Gastroesophageal sphincter (tissue), 4 donors: Measurements from ENCODE around the gene EPOP. TPM values are rescaled to one million over a fixed set of nuclear protein-coding genes. Genes with fewer than 3 reads are reported as not detected.

ENCODE experiments used
- ATAC-seq: fragments of 150-250 bp; one replicate; pipeline ENCODE4 v1.9.1; 2016; ENCODE audit warnings: mild to moderate bottlenecking, moderate library complexity
- H3K27ac ChIP-seq, 4 donors: fragments of 200-600 bp; sonication (generic) in 3 of 4; 1 replicate in 3 of 4; 2 replicates in 1 of 4; pipeline ENCODE4 v1.5.1; 2016 to 2019
- H3K27me3 ChIP-seq: fragments of 200-600 bp; sonication (generic); one replicate; pipeline ENCODE4 v1.5.1; 2019
- H3K36me3 ChIP-seq, 2 donors: fragments of 200-600 bp; sonication (generic); one replicate each; pipeline ENCODE4 v1.5.1; 2019; ENCODE audit warnings: control low read depth in 1 of 2
- H3K4me1 ChIP-seq, 3 donors: fragments of 200-600 bp; sonication (generic); 1 replicate in 2 of 3; 2 replicates in 1 of 3; pipeline ENCODE4 v1.5.1; 2016 to 2019; ENCODE audit warnings: control low read depth in 2 of 3
- H3K4me3 ChIP-seq, 2 donors: fragments of 200-600 bp; sonication (generic); one replicate each; pipeline ENCODE4 v1.5.1; 2019; ENCODE audit warnings: mild to moderate bottlenecking in 1 of 2, moderate library complexity in 1 of 2
- H3K9me3 ChIP-seq, 3 donors: fragments of 200-600 bp; sonication (generic); one replicate each; pipeline ENCODE4 v1.5.1; 2017 to 2019; ENCODE audit warnings: control low read depth in 2 of 3
- EP300 ChIP-seq: sonication (generic); formaldehyde crosslinking; IDR thresholded peaks from one replicate; pipeline ENCODE4 v1.6.1; 2017; ENCODE audit warnings: antibody characterized with exemption, mild to moderate bottlenecking
- POLR2A ChIP-seq, 2 donors: fragments of 450-650 bp; IDR thresholded peaks; one replicate each; pipeline ENCODE4 v1.6.1; 2017; ENCODE audit warnings: antibody characterized with exemption in 2 of 2, mild to moderate bottlenecking in 2 of 2, moderate library complexity in 1 of 2
- POLR2AphosphoS5 ChIP-seq: sonication (generic); formaldehyde crosslinking; IDR thresholded peaks from one replicate; pipeline ENCODE4 v1.6.1; 2017; ENCODE audit warnings: antibody characterized with exemption
- WGBS, 2 donors: methylation state at CpG; one replicate each; pipeline ENCODE4 v1.1.5; 2018; ENCODE audit warnings: low coverage in 1 of 2; 5-methylcytosine and 5-hydroxymethylcytosine counted together
- total RNA-seq, 4 donors: library from RNA; depleted of rRNA; stranded (reverse); fragments of >200 nt; gene quantifications; one replicate each; pipeline ENCODE4 v1.1.0, GENCODE V29; 2016
- TF ChIP-seq, protein P1 (sequence below), 4 experiments: fragments of 200-600 bp in 2 of 4; fragments of 450-650 bp in 2 of 4; sonication (generic) in 1 of 4; IDR thresholded peaks; one replicate each; pipeline ENCODE4 v1.5.1; 2017 to 2019; ENCODE audit warnings: antibody characterized with exemption in 4 of 4, mild to moderate bottlenecking in 2 of 4, moderate library complexity in 2 of 4

Gene EPOP
- total RNA-seq, 4 donors from 2014 or later = 0.31 to 3.5 (median 1.5) TPM

DNA sequence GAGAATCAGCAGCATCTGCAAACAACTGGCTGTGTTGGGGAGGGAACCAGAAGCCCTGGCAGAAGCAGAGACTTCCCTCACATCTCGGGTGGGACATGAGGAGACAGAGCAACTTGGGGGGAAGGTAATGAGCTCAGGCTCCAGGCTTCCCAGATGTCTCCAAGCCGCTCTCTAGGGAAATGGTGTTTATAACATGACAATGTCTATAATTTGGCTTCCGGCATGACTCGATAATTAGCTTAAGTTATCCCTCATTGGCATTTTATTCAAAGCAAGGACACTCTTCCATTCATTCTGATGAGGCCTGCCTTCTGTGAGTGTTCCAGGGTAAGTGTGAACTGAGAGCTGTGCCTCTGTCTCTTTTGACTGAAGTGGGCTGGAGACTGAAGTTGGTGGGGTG lies 15.6 kb upstream of the EPOP start:
- Histone ChIP-seq H3K36me3 (no peaks in the 10 kb centered on the region), H3K9me3 (no peaks in the 10 kb centered on the region), H3K4me3 (no peak overlapping the region), H3K27ac (no peak overlapping the region), H3K4me1 (peaks cover 0 to 29% (median 14%) of the 10 kb centered on the region in 3 donors), H3K27me3 (no peaks in the 10 kb centered on the region)
- 79 to 93% methylated on average over 2 to 3 of the region's 4 CpGs for WGBS, 2 donors
- no peak for TF ChIP-seq POLR2AphosphoS5
- TF ChIP-seq, protein P1, sequence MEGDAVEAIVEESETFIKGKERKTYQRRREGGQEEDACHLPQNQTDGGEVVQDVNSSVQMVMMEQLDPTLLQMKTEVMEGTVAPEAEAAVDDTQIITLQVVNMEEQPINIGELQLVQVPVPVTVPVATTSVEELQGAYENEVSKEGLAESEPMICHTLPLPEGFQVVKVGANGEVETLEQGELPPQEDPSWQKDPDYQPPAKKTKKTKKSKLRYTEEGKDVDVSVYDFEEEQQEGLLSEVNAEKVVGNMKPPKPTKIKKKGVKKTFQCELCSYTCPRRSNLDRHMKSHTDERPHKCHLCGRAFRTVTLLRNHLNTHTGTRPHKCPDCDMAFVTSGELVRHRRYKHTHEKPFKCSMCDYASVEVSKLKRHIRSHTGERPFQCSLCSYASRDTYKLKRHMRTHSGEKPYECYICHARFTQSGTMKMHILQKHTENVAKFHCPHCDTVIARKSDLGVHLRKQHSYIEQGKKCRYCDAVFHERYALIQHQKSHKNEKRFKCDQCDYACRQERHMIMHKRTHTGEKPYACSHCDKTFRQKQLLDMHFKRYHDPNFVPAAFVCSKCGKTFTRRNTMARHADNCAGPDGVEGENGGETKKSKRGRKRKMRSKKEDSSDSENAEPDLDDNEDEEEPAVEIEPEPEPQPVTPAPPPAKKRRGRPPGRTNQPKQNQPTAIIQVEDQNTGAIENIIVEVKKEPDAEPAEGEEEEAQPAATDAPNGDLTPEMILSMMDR (IDR thresholded peaks at IDR 0.05) = no peak
- TF ChIP-seq EP300 = no peak
- TF ChIP-seq POLR2A (IDR thresholded peaks at IDR 0.05) = no peak
- ATAC-seq = no peak

DNA sequence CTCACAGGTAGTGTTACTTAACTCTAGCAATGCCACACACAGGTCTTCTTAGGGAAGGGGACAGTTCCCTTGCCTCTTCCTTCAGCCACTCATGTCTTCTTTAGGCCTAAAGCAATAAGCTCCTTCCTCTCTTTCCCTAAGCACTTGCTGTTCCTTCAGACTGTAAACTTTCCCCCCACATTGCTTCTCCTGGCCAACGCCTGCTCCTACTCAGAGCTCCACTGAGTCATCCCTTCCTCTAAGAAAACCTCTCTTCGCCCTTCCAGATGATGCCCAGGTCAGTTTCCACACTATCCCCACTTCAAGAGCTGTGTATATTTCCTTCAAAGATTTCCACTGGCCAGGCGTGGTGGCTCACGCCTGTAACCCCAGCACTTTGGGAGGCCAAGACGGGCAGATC lies 12.5 kb upstream of the EPOP start:
- ATAC-seq = no peak
- Histone ChIP-seq H3K27me3 (no peaks in the 10 kb centered on the region), H3K9me3 (no peaks in the 10 kb centered on the region), H3K4me1 (peaks cover 0 to 4% (median 0%) of the 10 kb centered on the region in 3 donors), H3K36me3 (no peaks in the 10 kb centered on the region), H3K27ac (no peak overlapping the region), H3K4me3 (no peak overlapping the region)
- 76 to 83% methylated on average over 1 to 4 of the region's 5 CpGs for WGBS, 2 donors
- TF ChIP-seq, protein P1 (IDR thresholded peaks at IDR 0.05) = no peak
- no peak for TF ChIP-seq POLR2AphosphoS5
- no peak for TF ChIP-seq EP300
- TF ChIP-seq POLR2A (IDR thresholded peaks at IDR 0.05) = no peak

DNA sequence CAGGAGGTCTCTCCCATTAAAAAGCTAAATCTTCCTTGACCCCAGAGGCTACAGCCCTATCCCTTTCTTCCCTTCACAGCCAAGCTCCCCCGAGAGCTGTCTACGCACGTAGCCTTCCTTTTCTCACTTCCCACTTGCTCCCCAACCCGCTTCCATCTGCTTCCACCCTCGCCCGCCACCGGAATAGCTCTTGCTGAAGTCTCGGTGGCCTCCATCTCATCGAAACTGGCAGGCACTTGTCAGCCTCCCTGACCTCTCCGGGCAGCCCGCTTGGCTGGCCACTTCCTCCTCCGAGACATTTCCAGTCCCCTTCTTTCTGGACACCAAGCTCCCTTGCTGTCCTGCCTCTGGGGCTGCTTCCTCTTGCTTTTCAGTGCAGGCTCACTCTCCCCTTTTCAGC lies 10.7 kb upstream of the EPOP start:
- 72 to 79% methylated on average over 12 of the region's 12 CpGs for WGBS, 2 donors
- Histone ChIP-seq H3K36me3 (no peaks in the 10 kb centered on the region), H3K9me3 (no peaks in the 10 kb centered on the region), H3K4me3 (no peak overlapping the region), H3K4me1 (no peaks in the 10 kb centered on the region), H3K27me3 (no peaks in the 10 kb centered on the region), H3K27ac (no peak overlapping the region)
- TF ChIP-seq EP300 (no peak), POLR2A (IDR thresholded peaks at IDR 0.05) (no peak), POLR2AphosphoS5 (no peak)
- TF ChIP-seq, protein P1 (IDR thresholded peaks at IDR 0.05) = no peak
- no peak for ATAC-seq

DNA sequence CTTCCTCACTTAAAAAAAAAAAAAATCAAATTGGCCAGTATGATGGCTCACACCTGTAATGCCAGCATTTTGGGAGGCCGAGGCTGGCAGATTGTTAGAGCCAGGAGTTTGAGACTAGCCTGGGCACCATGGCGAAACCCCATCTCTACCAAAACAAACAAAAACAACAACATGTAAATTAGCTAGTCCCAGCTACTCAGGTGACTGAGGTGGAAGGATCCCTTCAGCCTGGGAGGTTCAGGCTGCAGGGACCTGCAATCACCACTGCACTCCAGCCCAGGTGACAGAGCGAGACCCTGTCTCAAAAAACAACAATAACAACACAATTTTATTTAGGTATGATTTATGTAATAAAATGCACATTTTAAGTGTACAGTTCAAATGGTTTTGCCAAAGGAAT lies 6.3 kb upstream of the EPOP start:
- no peaks in the 10 kb centered on the region for H3K36me3 ChIP-seq
- TF ChIP-seq POLR2A (IDR thresholded peaks at IDR 0.05) (no peak), POLR2AphosphoS5 (no peak), EP300 (no peak)
- TF ChIP-seq, protein P1 (IDR thresholded peaks at IDR 0.05) = no peak
- no peaks in the 10 kb centered on the region for H3K9me3 ChIP-seq
- H3K4me3 ChIP-seq = no peak overlapping the region
- no peak overlapping the region for H3K27ac ChIP-seq
- 80 to 89% methylated on average over 1 of the region's 3 CpGs for WGBS, 2 donors
- H3K27me3 ChIP-seq = peaks cover 7% of the 10 kb centered on the region
- no peak for ATAC-seq
- peaks cover 0 to 14% (median 3%) of the 10 kb centered on the region in 3 donors for H3K4me1 ChIP-seq

GRCh38 chr17:38677819-38678218 lies 3.1 kb upstream of the EPOP start:
- peaks cover 40% of the 10 kb centered on the region for H3K27me3 ChIP-seq
- H3K36me3 ChIP-seq = no peaks in the 10 kb centered on the region
- H3K9me3 ChIP-seq = no peaks in the 10 kb centered on the region
- WGBS, 2 donors = 75% methylated on average over 2 of the region's 6 CpGs
- H3K4me1 ChIP-seq = peaks cover 0 to 42% (median 23%) of the 10 kb centered on the region in 3 donors
- H3K4me3 ChIP-seq = no peak overlapping the region
- TF ChIP-seq, protein P1 (IDR thresholded peaks at IDR 0.05) = no peak
- no peak for TF ChIP-seq EP300
- TF ChIP-seq POLR2AphosphoS5 = no peak
- TF ChIP-seq POLR2A (IDR thresholded peaks at IDR 0.05) = no peak
- H3K27ac ChIP-seq = no peak overlapping the region
- no peak for ATAC-seq
